DND-41 (cell line): ENCODE data around the gene LAMC1.

Source experiments
- EZH2 ChIP-seq: IDR thresholded peaks from 3 replicates; pipeline ENCODE4 v1.6.1; 2012; ENCODE audit warnings: borderline replicate concordance, low read depth, mild to moderate bottlenecking, moderate library complexity, low read length, inconsistent platforms; ENCODE audit not compliant: severe bottlenecking
- TF ChIP-seq, protein P1 (sequence below): IDR thresholded peaks from 2 replicates; pipeline ENCODE4 v1.5.1; 2012; ENCODE audit warnings: borderline replicate concordance, low read length, moderate library complexity, mild to moderate bottlenecking; ENCODE audit not compliant: poor library complexity, severe bottlenecking; ENCODE audit errors: extremely low read depth

DNA sequence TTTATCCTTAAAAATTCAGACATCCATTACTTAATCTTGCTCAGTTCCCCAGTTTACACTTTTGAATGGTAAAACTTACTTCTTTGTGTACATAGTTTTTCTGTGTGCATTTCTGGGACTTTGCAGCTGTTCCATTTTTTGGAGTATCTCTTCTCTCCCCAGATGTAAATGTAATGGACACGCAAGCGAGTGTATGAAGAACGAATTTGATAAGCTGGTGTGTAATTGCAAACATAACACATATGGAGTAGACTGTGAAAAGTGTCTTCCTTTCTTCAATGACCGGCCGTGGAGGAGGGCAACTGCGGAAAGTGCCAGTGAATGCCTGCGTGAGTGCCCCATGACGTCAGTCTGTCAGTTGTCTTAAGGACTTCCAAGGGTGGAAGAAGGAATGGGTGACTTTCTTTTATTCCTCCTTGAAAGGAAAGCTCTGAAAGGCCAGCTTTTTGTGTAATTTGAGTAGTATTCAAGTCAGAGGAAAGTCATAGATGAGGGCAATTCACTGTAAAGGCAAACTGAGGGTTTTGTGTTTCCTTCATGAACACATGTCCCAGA lies 87.2 kb downstream of the LAMC1 start:
- TF ChIP-seq, protein P1, sequence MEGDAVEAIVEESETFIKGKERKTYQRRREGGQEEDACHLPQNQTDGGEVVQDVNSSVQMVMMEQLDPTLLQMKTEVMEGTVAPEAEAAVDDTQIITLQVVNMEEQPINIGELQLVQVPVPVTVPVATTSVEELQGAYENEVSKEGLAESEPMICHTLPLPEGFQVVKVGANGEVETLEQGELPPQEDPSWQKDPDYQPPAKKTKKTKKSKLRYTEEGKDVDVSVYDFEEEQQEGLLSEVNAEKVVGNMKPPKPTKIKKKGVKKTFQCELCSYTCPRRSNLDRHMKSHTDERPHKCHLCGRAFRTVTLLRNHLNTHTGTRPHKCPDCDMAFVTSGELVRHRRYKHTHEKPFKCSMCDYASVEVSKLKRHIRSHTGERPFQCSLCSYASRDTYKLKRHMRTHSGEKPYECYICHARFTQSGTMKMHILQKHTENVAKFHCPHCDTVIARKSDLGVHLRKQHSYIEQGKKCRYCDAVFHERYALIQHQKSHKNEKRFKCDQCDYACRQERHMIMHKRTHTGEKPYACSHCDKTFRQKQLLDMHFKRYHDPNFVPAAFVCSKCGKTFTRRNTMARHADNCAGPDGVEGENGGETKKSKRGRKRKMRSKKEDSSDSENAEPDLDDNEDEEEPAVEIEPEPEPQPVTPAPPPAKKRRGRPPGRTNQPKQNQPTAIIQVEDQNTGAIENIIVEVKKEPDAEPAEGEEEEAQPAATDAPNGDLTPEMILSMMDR = no peak
- TF ChIP-seq EZH2 = no peak
